ENCODE measurements around the gene FBXL17. TPM values are rescaled to one million over a fixed set of nuclear protein-coding genes. Genes with fewer than 3 reads are reported as not detected.

FBXL17 gene
- total RNA-seq, 1 experiment from 2014 or later: 11.6 TPM

GRCh38 chr5:107853696-107854095 lies 528.2 kb downstream of the FBXL17 start:
- ChIA-PET CTCF (no interaction called here), POLR2A (no interaction called here)
- no TSS peak for BruUV-seq (replicated peaks)
- no peak for DNase-seq
- H3K9me3 Mint-ChIP-seq (ENCODE audit: unreplicated experiment): no peaks in the 10 kb centered on the region
- H3K4me3 Mint-ChIP-seq (ENCODE audit: unreplicated experiment): no peak overlapping the region
- H3K4me1 Mint-ChIP-seq (ENCODE audit: low read depth, unreplicated experiment): no peaks in the 10 kb centered on the region
- Histone ChIP-seq H3K36me3 (ENCODE audit: control insufficient read depth, insufficient read depth, low read length) (no peaks in the 10 kb centered on the region), H3K27me3 (replicated peaks; ENCODE audit: control insufficient read depth, insufficient read depth, low read length) (no peaks in the 10 kb centered on the region), H3K9me3 (no peaks in the 10 kb centered on the region), H3K4me1 (no peaks in the 10 kb centered on the region), H3K4me3 (ENCODE audit: low read depth, low read length) (no peak overlapping the region)
- H3K27ac Mint-ChIP-seq (ENCODE audit: unreplicated experiment): no peak overlapping the region
- H3K27me3 Mint-ChIP-seq (ENCODE audit: insufficient read depth, unreplicated experiment): peaks cover 6% of the 10 kb centered on the region
- H3K36me3 Mint-ChIP-seq (ENCODE audit: insufficient read depth, unreplicated experiment): no peaks in the 10 kb centered on the region
- no peak for TF ChIP-seq CTCF (IDR thresholded peaks at IDR 0.05; ENCODE audit: insufficient read depth in 1 of 2, low read depth in 1 of 2, low read length in 1 of 2, severe bottlenecking in 1 of 2, unreplicated experiment in 1 of 2)
- intact Hi-C loops (cut with micrococcal nuclease; ENCODE audit: unreplicated experiment): no loop called here

GRCh38 chr5:107853031-107853430 lies 528.9 kb downstream of the FBXL17 start:
- POLR2A ChIA-PET: no interaction called here
- H3K36me3 ChIP-seq (ENCODE audit: control insufficient read depth, insufficient read depth, low read length): no peaks in the 10 kb centered on the region
- intact Hi-C loops (cut with micrococcal nuclease; ENCODE audit: unreplicated experiment): no loop called here
- CTCF ChIA-PET: no interaction called here
- BruUV-seq (replicated peaks): no TSS peak
- Mint-ChIP-seq H3K4me3 (ENCODE audit: unreplicated experiment) (no peak overlapping the region), H3K27ac (ENCODE audit: unreplicated experiment) (no peak overlapping the region), H3K4me1 (ENCODE audit: low read depth, unreplicated experiment) (no peaks in the 10 kb centered on the region), H3K27me3 (ENCODE audit: insufficient read depth, unreplicated experiment) (peaks cover 6% of the 10 kb centered on the region), H3K36me3 (ENCODE audit: insufficient read depth, unreplicated experiment) (no peaks in the 10 kb centered on the region), H3K9me3 (ENCODE audit: unreplicated experiment) (no peaks in the 10 kb centered on the region)
- H3K27me3 ChIP-seq (replicated peaks; ENCODE audit: control insufficient read depth, insufficient read depth, low read length): no peaks in the 10 kb centered on the region
- no peaks in the 10 kb centered on the region for H3K4me1 ChIP-seq
- no peak overlapping the region for H3K4me3 ChIP-seq (ENCODE audit: low read depth, low read length)
- H3K9me3 ChIP-seq: no peaks in the 10 kb centered on the region
- no peak for DNase-seq
- no peak for TF ChIP-seq CTCF (IDR thresholded peaks at IDR 0.05; ENCODE audit: insufficient read depth in 1 of 2, low read depth in 1 of 2, low read length in 1 of 2, severe bottlenecking in 1 of 2, unreplicated experiment in 1 of 2)

GRCh38 chr5:107849118-107849517 lies 532.8 kb downstream of the FBXL17 start:
- intact Hi-C loops (cut with micrococcal nuclease; ENCODE audit: unreplicated experiment): no loop called here
- no peaks in the 10 kb centered on the region for H3K36me3 ChIP-seq (ENCODE audit: control insufficient read depth, insufficient read depth, low read length)
- H3K4me1 Mint-ChIP-seq (ENCODE audit: low read depth, unreplicated experiment): no peaks in the 10 kb centered on the region
- no peak for TF ChIP-seq CTCF (IDR thresholded peaks at IDR 0.05; ENCODE audit: insufficient read depth in 1 of 2, low read depth in 1 of 2, low read length in 1 of 2, severe bottlenecking in 1 of 2, unreplicated experiment in 1 of 2)
- POLR2A ChIA-PET: no interaction called here
- no peaks in the 10 kb centered on the region for H3K9me3 ChIP-seq
- H3K4me1 ChIP-seq: no peaks in the 10 kb centered on the region
- H3K36me3 Mint-ChIP-seq (ENCODE audit: insufficient read depth, unreplicated experiment): no peaks in the 10 kb centered on the region
- no peak overlapping the region for H3K4me3 ChIP-seq (ENCODE audit: low read depth, low read length)
- no peak overlapping the region for H3K27ac Mint-ChIP-seq (ENCODE audit: unreplicated experiment)
- H3K27me3 Mint-ChIP-seq (ENCODE audit: insufficient read depth, unreplicated experiment): peaks cover 9% of the 10 kb centered on the region
- no peak for DNase-seq
- no TSS peak for BruUV-seq (replicated peaks)
- H3K27me3 ChIP-seq (replicated peaks; ENCODE audit: control insufficient read depth, insufficient read depth, low read length): no peaks in the 10 kb centered on the region
- H3K4me3 Mint-ChIP-seq (ENCODE audit: unreplicated experiment): no peak overlapping the region
- CTCF ChIA-PET: no interaction called here
- H3K9me3 Mint-ChIP-seq (ENCODE audit: unreplicated experiment): no peaks in the 10 kb centered on the region

Measured in Caco-2 (cell line).